Loucy (cell line): Measurements from ENCODE around the gene PRKACA.

Experiments used
- H2AFZ ChIP-seq: fragments of 200-600 bp; sonication (generic); 2 replicates; pipeline ENCODE4 v1.6.0; 2016; ENCODE audit warnings: antibody characterized with exemption, mild to moderate bottlenecking, low read length, moderate library complexity
- H3F3A ChIP-seq: fragments of 200-600 bp; 2 replicates; pipeline ENCODE4 v1.6.0; 2016; ENCODE audit warnings: antibody characterized with exemption, low read depth, mild to moderate bottlenecking
- H3K27me3 ChIP-seq: fragments of 200-600 bp; sonication (generic); 2 replicates; pipeline ENCODE4 v1.6.1; 2014; ENCODE audit warnings: low read length, mild to moderate bottlenecking; ENCODE audit not compliant: insufficient read depth, poor library complexity, severe bottlenecking
- H3K36me3 ChIP-seq: fragments of 200-600 bp; sonication (generic); 2 replicates; pipeline ENCODE4 v1.6.1; 2016; ENCODE audit warnings: low read length; ENCODE audit not compliant: insufficient read depth
- H3K4me1 ChIP-seq: fragments of 200-600 bp; sonication (generic); 2 replicates; pipeline ENCODE4 v1.5.1; 2014; ENCODE audit warnings: low read length, mild to moderate bottlenecking; ENCODE audit not compliant: insufficient read depth, poor library complexity, severe bottlenecking
- H3K4me2 ChIP-seq: fragments of 200-600 bp; sonication (generic); 2 replicates; pipeline ENCODE4 v1.6.0; 2014; ENCODE audit warnings: antibody characterized with exemption, low read length, low read depth, mild to moderate bottlenecking; ENCODE audit not compliant: poor library complexity, severe bottlenecking
- H3K4me3 ChIP-seq: fragments of 200-600 bp; sonication (generic); 2 replicates; pipeline ENCODE4 v1.5.1; 2014; ENCODE audit warnings: low read length, mild to moderate bottlenecking, mixed read lengths; ENCODE audit not compliant: poor library complexity, severe bottlenecking
- H3K79me2 ChIP-seq: fragments of 200-600 bp; sonication (generic); 2 replicates; pipeline ENCODE4 v1.6.1; 2014; ENCODE audit warnings: low read length; ENCODE audit not compliant: insufficient read depth
- H3K9ac ChIP-seq: fragments of 200-600 bp; sonication (generic); 2 replicates; pipeline ENCODE4 v1.6.0; 2014; ENCODE audit warnings: mild to moderate bottlenecking, low read depth, low read length, moderate library complexity; ENCODE audit not compliant: poor library complexity, severe bottlenecking
- H3K9me2 ChIP-seq: fragments of 200-600 bp; sonication (generic); replicated peaks from 2 replicates; pipeline ENCODE4 v1.6.1; 2016; ENCODE audit warnings: low read depth, low read length, mixed read lengths
- H3K9me3 ChIP-seq: fragments of 200-600 bp; sonication (generic); 2 replicates; pipeline ENCODE4 v1.6.1; 2014; ENCODE audit warnings: mild to moderate bottlenecking, antibody characterized with exemption, low read length, low read depth; ENCODE audit not compliant: insufficient read depth
- H4K20me1 ChIP-seq: fragments of 200-600 bp; sonication (generic); 2 replicates; pipeline ENCODE4 v1.6.0; 2014; ENCODE audit warnings: antibody characterized with exemption, low read length, mild to moderate bottlenecking; ENCODE audit not compliant: insufficient read depth, poor library complexity, severe bottlenecking
- EZH2phosphoT487 ChIP-seq: fragments of 200-600 bp; IDR thresholded peaks from 2 replicates; pipeline ENCODE4 v1.6.1; 2018; ENCODE audit warnings: antibody characterized with exemption, mild to moderate bottlenecking, moderate library complexity, borderline replicate concordance
- TF ChIP-seq, protein P1 (sequence below): fragments of 200-600 bp; sonication (generic); conservative IDR thresholded peaks from 2 replicates; pipeline ENCODE4 v1.5.1; 2014; ENCODE audit warnings: mild to moderate bottlenecking, antibody characterized with exemption, low read length

Gene PRKACA

DNA sequence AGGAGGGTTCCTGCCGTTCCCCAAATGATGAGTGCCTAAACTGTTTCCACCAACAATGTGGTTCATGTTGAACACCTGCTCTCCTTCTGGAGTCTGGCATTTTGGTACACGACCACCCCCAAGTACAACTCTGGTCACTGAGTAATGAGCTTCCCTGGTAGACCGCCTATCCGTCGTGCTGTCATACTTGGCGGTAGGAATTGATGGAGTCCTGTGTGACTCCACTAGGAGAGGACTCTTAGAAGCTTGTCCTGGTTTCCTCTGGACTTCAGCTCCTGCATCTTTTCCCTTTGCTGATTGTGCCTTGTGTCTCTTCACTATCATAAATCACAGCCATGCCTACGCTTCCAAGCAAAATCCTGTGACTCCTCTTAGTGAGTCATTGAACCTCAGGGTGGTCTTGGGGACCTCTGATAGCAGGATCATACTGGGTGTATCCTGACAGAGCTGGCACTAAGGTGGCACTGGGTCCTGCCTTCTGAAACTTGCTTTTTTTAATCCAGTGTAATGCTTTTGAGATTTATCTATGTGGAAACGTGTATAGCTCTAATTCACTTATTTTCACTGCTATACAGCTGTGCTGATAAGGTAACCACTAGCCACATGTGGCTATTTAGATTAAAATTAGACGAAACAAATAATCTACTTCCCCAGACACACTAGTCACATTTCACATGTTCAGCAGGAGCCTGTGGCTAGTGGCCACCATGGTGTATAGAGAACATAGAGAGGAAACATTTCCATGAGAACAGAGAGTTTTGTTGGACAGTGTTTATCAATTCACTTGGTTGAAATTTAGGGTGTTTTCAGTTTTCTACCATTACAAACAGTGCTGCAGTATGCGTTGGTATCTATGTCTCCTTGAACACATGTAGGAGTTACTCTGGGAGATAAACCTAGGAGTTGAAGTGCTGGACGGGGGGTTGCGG, 25.0 kb upstream of the PRKACA start:
- TF ChIP-seq, protein P1, sequence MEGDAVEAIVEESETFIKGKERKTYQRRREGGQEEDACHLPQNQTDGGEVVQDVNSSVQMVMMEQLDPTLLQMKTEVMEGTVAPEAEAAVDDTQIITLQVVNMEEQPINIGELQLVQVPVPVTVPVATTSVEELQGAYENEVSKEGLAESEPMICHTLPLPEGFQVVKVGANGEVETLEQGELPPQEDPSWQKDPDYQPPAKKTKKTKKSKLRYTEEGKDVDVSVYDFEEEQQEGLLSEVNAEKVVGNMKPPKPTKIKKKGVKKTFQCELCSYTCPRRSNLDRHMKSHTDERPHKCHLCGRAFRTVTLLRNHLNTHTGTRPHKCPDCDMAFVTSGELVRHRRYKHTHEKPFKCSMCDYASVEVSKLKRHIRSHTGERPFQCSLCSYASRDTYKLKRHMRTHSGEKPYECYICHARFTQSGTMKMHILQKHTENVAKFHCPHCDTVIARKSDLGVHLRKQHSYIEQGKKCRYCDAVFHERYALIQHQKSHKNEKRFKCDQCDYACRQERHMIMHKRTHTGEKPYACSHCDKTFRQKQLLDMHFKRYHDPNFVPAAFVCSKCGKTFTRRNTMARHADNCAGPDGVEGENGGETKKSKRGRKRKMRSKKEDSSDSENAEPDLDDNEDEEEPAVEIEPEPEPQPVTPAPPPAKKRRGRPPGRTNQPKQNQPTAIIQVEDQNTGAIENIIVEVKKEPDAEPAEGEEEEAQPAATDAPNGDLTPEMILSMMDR = no peak
- no peak for TF ChIP-seq EZH2phosphoT487
- H3F3A ChIP-seq = no peaks in the 10 kb centered on the region
- no peak overlapping the region for H3K4me3 ChIP-seq
- H4K20me1 ChIP-seq = no peaks in the 10 kb centered on the region
- no peaks in the 10 kb centered on the region for H3K9me3 ChIP-seq
- no peak overlapping the region for H3K4me2 ChIP-seq
- H3K36me3 ChIP-seq = no peaks in the 10 kb centered on the region
- peak overlapping the region; percentile 22 for H3K9ac ChIP-seq
- no peaks in the 10 kb centered on the region for H3K9me2 ChIP-seq
- H3K27me3 ChIP-seq = no peaks in the 10 kb centered on the region
- H3K79me2 ChIP-seq = peaks cover 6% of the 10 kb centered on the region; the same call in 1 of the 2 replicates
- peaks cover 9% of the 10 kb centered on the region for H3K4me1 ChIP-seq
- H2AFZ ChIP-seq = no peak overlapping the region

DNA sequence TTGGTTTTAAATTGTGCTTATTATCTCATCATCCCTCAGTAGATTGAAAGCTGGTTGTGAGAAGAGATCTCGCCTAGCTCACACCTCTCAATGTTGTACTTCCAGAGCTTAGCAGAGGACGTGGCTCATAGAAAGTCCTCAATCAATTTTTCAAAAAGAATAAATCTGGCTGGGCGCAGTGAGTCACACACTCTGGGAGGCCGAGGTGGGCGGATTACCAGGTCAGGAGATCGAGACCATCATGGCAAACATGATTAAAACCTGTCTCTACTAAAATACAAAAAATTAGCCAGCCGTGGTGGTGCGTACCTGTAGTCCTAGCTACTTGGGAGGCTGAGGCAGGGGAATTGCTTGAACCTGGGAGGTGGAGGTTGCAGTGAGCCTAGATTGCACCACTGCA, 23.5 kb upstream of the PRKACA start:
- no peaks in the 10 kb centered on the region for H3K27me3 ChIP-seq
- no peaks in the 10 kb centered on the region for H3K36me3 ChIP-seq
- no peaks in the 10 kb centered on the region for H3K9me2 ChIP-seq
- no peak overlapping the region for H3K4me2 ChIP-seq
- H3K4me3 ChIP-seq = no peak overlapping the region
- H2AFZ ChIP-seq = no peak overlapping the region
- peaks cover 12% of the 10 kb centered on the region for H3K4me1 ChIP-seq
- no peaks in the 10 kb centered on the region for H3K9me3 ChIP-seq
- TF ChIP-seq, protein P1 = no peak
- no peak for TF ChIP-seq EZH2phosphoT487
- peaks cover 9% of the 10 kb centered on the region for H3K79me2 ChIP-seq
- no peaks in the 10 kb centered on the region for H3F3A ChIP-seq
- H4K20me1 ChIP-seq = no peaks in the 10 kb centered on the region
- no peak overlapping the region for H3K9ac ChIP-seq

DNA sequence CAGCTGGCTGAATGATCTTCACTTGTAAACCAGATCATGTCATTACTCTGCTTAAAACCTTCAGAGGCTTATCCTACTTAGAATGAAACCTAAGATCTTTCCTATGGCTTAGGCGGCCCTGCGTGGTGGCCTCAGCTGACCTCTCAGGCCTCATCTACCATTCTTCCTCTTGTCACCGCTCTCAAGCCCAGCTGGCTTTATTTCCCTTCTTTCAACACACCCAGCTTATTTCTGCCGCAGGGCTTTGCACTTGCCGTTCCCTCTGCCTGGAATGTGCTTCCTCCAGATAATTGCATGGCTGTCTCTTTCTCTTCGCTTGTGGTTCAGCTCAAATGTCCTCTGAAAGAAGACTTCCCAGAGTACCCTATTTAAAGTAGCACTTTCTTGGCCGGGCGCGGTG, 22.4 kb upstream of the PRKACA start:
- no peaks in the 10 kb centered on the region for H3K9me2 ChIP-seq
- TF ChIP-seq EZH2phosphoT487 = no peak
- TF ChIP-seq, protein P1 = no peak

More for the DNA sequence above, 22.4 kb upstream of the PRKACA start:
- no peaks in the 10 kb centered on the region for H3K27me3 ChIP-seq
- peaks cover 7% of the 10 kb centered on the region for H4K20me1 ChIP-seq
- H3K4me2 ChIP-seq = no peak overlapping the region
- no peaks in the 10 kb centered on the region for H3K9me3 ChIP-seq
- no peak overlapping the region for H2AFZ ChIP-seq
- peaks cover 20% of the 10 kb centered on the region for H3K4me1 ChIP-seq
- no peak overlapping the region for H3K4me3 ChIP-seq
- no peaks in the 10 kb centered on the region for H3K36me3 ChIP-seq
- no peak overlapping the region for H3K9ac ChIP-seq
- no peaks in the 10 kb centered on the region for H3F3A ChIP-seq
- peaks cover 20% of the 10 kb centered on the region for H3K79me2 ChIP-seq
